Fibroblast of lung (primary cell): Measurements from ENCODE around the gene OR2G3.

Source experiments
- CTCF ChIP-seq, 2 donors: IDR thresholded peaks in 1 of 2; conservative IDR thresholded peaks in 1 of 2; 1 replicate in 1 of 2; 2 replicates in 1 of 2; pipeline ENCODE4 v1.5.1; 2011 to 2012; ENCODE audit warnings: low read length in 2 of 2, control low read depth in 1 of 2, inconsistent platforms in 1 of 2, low read depth in 1 of 2, mild to moderate bottlenecking in 1 of 2
- EZH2 ChIP-seq: IDR thresholded peaks from 2 replicates; pipeline ENCODE4 v1.5.1; 2012; ENCODE audit warnings: low read length, control low read depth, mild to moderate bottlenecking; ENCODE audit errors: missing control alignments

GRCh38 chr1:247627951-247628350, 22.6 kb downstream of the OR2G3 start:
- TF ChIP-seq CTCF (conservative IDR thresholded peaks at IDR 0.05 in 1 of 2, IDR thresholded peaks at IDR 0.05 in 1 of 2; ENCODE audit: low read depth in 1 of 2, low read length in 2 of 2) = no peak
- TF ChIP-seq EZH2 = no peak
